HepG2 (cell line): ENCODE data around the gene GPLD1. TPM values are rescaled to one million over a fixed set of nuclear protein-coding genes. Genes with fewer than 3 reads are reported as not detected.
A peak's percentile ranks its signal among the peaks of the same experiment; 100 is the strongest.

Source experiments
- ATF7-NPFF ChIP-seq: sonication (generic); formaldehyde crosslinking; IDR thresholded peaks from 2 replicates; pipeline ENCODE4 v1.8.1; 2023; ENCODE audit warnings: mild to moderate bottlenecking, low read depth, missing genetic modification reagents, moderate library complexity
- BCL6 ChIP-seq: IDR thresholded peaks from 2 replicates; pipeline ENCODE4 v1.6.1; 2016; ENCODE audit warnings: missing genetic modification reagents, missing compliant biosample characterization
- CEBPG ChIP-seq: IDR thresholded peaks from 2 replicates; pipeline ENCODE4 v1.6.1; 2016
- HMGA1 ChIP-seq: sonication (generic); formaldehyde crosslinking; conservative IDR thresholded peaks from 2 replicates; pipeline ENCODE4 v1.4.0; 2020; ENCODE audit warnings: missing genetic modification reagents
- HNF4G ChIP-seq, 2 experiments: sonication (generic) in 1 of 2; formaldehyde crosslinking in 1 of 2; IDR thresholded peaks; 2 replicates each; pipeline versions ENCODE4 v1.4.0 to v1.6.1; 2011 to 2020; ENCODE audit warnings: borderline replicate concordance in 2 of 2, low read depth in 2 of 2, mild to moderate bottlenecking in 2 of 2, low read length in 1 of 2, missing genetic modification reagents in 1 of 2, moderate library complexity in 1 of 2
- MAZ ChIP-seq, 2 experiments: sonication (generic) in 1 of 2; formaldehyde crosslinking in 1 of 2; IDR thresholded peaks; 2 replicates each; pipeline versions ENCODE4 v1.5.0 to v1.6.1; 2012 to 2020; ENCODE audit warnings: low read depth in 2 of 2, mild to moderate bottlenecking in 2 of 2, borderline replicate concordance in 1 of 2, improper control_type of control experiment in 1 of 2, low read length in 1 of 2, missing genetic modification reagents in 1 of 2, moderate library complexity in 1 of 2
- MEF2D ChIP-seq: sonication (generic); formaldehyde crosslinking; IDR thresholded peaks from 2 replicates; pipeline ENCODE4 v1.5.1; 2020; ENCODE audit warnings: mild to moderate bottlenecking, missing genetic modification reagents
- MTA1 ChIP-seq: sonication (generic); formaldehyde crosslinking; IDR thresholded peaks from 2 replicates; pipeline ENCODE4 v1.4.0; 2020; ENCODE audit warnings: missing genetic modification reagents, mild to moderate bottlenecking, borderline replicate concordance
- SOX5 ChIP-seq: IDR thresholded peaks from 2 replicates; pipeline ENCODE4 v1.6.1; 2016; ENCODE audit warnings: borderline replicate concordance
- TCF7 ChIP-seq: sonication (generic); IDR thresholded peaks from 2 replicates; pipeline ENCODE4 v1.6.1; 2016; ENCODE audit warnings: antibody characterized with exemption, low read depth
- WIZ ChIP-seq: sonication (generic); formaldehyde crosslinking; IDR thresholded peaks from 2 replicates; pipeline ENCODE4 v1.5.1; 2020; ENCODE audit warnings: mild to moderate bottlenecking, missing genetic modification reagents
- ZBTB20 ChIP-seq: sonication (generic); formaldehyde crosslinking; IDR thresholded peaks from 2 replicates; pipeline ENCODE4 v1.8.1; 2023; ENCODE audit warnings: missing genetic modification reagents, low read depth, mild to moderate bottlenecking, borderline replicate concordance
- ZFX ChIP-seq: sonication (generic); formaldehyde crosslinking; IDR thresholded peaks from 2 replicates; pipeline ENCODE4 v1.4.0; 2020; ENCODE audit warnings: mild to moderate bottlenecking, low read depth, missing genetic modification reagents, moderate library complexity
- ZMYM3 ChIP-seq: sonication (generic); formaldehyde crosslinking; IDR thresholded peaks from 2 replicates; pipeline ENCODE4 v1.5.1; 2020; ENCODE audit warnings: mild to moderate bottlenecking, missing genetic modification reagents
- ZNF3 ChIP-seq: IDR thresholded peaks from 2 replicates; pipeline ENCODE4 v1.7.0; 2017; ENCODE audit warnings: inconsistent platforms
- ZNF577 ChIP-seq: sonication (generic); formaldehyde crosslinking; IDR thresholded peaks from 2 replicates; pipeline ENCODE4 v1.4.0; 2020; ENCODE audit warnings: mild to moderate bottlenecking, low read depth, missing genetic modification reagents, borderline replicate concordance
- ZNF775 ChIP-seq: sonication (generic); formaldehyde crosslinking; IDR thresholded peaks from 2 replicates; pipeline ENCODE4 v1.4.0; 2020; ENCODE audit warnings: missing genetic modification reagents, mild to moderate bottlenecking, moderate library complexity, borderline replicate concordance
- ZNF878 ChIP-seq: sonication (generic); formaldehyde crosslinking; IDR thresholded peaks from 2 replicates; pipeline ENCODE4 v1.8.1; 2023; ENCODE audit warnings: mild to moderate bottlenecking, missing genetic modification reagents, moderate library complexity
- polyA plus RNA-seq, 8 experiments: library from polyadenylated mRNA; depleted of rRNA in 3 of 8; stranded (reverse) in 7 of 8; unstranded in 1 of 8; fragments of >200 nt; fragmentation: Illumina TruSeq in 4 of 8; extraction: Trizol in 4 of 8; gene quantifications; 2 replicates each; pipeline versions ENCODE4 v1.2.1 to v1.2.3, GENCODE V29; 2011 to 2016; ENCODE audit warnings: low read depth in 4 of 8, missing spikeins in 1 of 8, mixed read lengths in 1 of 8; ENCODE audit not compliant: insufficient read depth in 1 of 8
- total RNA-seq, 5 experiments: library from RNA; depleted of rRNA; stranded (reverse); fragments of >200 nt; fragmentation: Illumina TruSeq; extraction: Trizol; gene quantifications; 2 replicates each; pipeline ENCODE4 v1.2.3, GENCODE V29; 2016; ENCODE audit warnings: low read depth in 1 of 5
- TF ChIP-seq, protein P1 (sequence below): sonication (generic); formaldehyde crosslinking; IDR thresholded peaks from 2 replicates; pipeline ENCODE4 v1.4.0; 2020; ENCODE audit warnings: mild to moderate bottlenecking, missing genetic modification reagents, borderline replicate concordance
- TF ChIP-seq, protein P2 (sequence below), 2 experiments: sonication (generic) in 1 of 2; formaldehyde crosslinking in 1 of 2; IDR thresholded peaks; 2 replicates each; pipeline versions ENCODE4 v1.4.0 to v1.6.1; 2018 to 2020; ENCODE audit warnings: missing genetic modification reagents in 2 of 2, borderline replicate concordance in 1 of 2, low read depth in 1 of 2, mild to moderate bottlenecking in 1 of 2, missing biosample characterization in 1 of 2

GPLD1 gene
- total and polyA plus RNA-seq, 2 of the 13 experiments (the other 11 are each of a cell fraction or from before 2014, with no cell fraction given): 6.2 to 7.6 TPM

DNA sequence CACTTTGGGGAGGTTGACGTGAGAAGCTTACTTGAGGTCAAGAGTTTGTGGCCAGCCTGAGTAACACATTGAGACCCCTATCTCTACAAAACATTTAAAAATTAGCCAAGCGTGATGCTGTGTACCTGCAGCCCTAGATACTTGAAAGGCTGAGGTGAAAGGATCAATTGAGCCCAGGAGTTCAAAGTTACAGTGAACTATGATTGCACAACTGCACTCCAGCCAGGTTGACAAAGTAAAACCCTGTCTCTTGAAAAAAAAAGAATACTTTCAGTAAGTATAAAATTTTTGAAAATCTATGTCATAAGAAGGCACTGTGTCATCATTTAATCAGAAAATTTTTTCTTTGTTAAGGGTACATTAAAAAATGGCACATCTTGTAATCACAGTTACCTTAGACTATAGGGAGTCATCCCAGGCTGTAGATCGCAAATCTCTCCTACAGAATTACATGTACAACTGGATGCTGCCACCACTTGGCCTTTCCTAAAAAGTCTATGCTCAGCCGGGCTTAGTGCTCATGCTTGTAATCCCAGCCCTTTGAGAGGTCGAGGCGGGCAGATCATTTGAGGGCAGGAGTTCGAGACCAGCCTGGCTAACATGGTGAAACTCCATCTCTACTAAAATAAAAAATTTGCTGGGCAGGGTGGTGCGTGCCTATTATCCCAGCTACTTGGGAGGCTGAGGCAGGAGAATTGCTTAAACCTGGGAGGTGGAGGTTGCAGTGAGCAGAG, 103.7 kb downstream of the GPLD1 start (continued):
- TF ChIP-seq, protein P1, sequence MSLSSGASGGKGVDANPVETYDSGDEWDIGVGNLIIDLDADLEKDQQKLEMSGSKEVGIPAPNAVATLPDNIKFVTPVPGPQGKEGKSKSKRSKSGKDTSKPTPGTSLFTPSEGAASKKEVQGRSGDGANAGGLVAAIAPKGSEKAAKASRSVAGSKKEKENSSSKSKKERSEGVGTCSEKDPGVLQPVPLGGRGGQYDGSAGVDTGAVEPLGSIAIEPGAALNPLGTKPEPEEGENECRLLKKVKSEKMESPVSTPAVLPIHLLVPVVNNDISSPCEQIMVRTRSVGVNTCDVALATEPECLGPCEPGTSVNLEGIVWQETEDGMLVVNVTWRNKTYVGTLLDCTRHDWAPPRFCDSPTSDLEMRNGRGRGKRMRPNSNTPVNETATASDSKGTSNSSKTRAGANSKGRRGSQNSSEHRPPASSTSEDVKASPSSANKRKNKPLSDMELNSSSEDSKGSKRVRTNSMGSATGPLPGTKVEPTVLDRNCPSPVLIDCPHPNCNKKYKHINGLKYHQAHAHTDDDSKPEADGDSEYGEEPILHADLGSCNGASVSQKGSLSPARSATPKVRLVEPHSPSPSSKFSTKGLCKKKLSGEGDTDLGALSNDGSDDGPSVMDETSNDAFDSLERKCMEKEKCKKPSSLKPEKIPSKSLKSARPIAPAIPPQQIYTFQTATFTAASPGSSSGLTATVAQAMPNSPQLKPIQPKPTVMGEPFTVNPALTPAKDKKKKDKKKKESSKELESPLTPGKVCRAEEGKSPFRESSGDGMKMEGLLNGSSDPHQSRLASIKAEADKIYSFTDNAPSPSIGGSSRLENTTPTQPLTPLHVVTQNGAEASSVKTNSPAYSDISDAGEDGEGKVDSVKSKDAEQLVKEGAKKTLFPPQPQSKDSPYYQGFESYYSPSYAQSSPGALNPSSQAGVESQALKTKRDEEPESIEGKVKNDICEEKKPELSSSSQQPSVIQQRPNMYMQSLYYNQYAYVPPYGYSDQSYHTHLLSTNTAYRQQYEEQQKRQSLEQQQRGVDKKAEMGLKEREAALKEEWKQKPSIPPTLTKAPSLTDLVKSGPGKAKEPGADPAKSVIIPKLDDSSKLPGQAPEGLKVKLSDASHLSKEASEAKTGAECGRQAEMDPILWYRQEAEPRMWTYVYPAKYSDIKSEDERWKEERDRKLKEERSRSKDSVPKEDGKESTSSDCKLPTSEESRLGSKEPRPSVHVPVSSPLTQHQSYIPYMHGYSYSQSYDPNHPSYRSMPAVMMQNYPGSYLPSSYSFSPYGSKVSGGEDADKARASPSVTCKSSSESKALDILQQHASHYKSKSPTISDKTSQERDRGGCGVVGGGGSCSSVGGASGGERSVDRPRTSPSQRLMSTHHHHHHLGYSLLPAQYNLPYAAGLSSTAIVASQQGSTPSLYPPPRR (CRISPR knock-in tag): peak; percentile 95
- TF ChIP-seq SOX5 (CRISPR knock-in tag) (peak; percentile 94; the same call in 1 of the 2 replicates), WIZ (0 out of 2 replicates have a peak, but pooled peaks have one; percentile 29), ZNF878 (CRISPR knock-in tag) (peak; percentile 87; the same call in 1 of the 2 replicates), CEBPG (CRISPR knock-in tag) (peak; percentile 99), ZMYM3 (CRISPR knock-in tag) (peak; percentile 88; the same call in 1 of the 2 replicates), ZNF577 (CRISPR knock-in tag) (0 out of 2 replicates have a peak, but pooled peaks have one; percentile 77), TCF7 (peak; percentile 99), MEF2D (CRISPR knock-in tag) (peak; percentile 86), ZNF775 (CRISPR knock-in tag) (peak; percentile 85; the same call in 1 of the 2 replicates), MAZ (IDR thresholded peaks at IDR 0.05; ENCODE audit: borderline replicate concordance, low read depth, low read length) (no peak), MAZ (CRISPR knock-in tag; IDR thresholded peaks at IDR 0.05; ENCODE audit: low read depth) (no peak), ZFX (peak; percentile 18; the same call in 1 of the 2 replicates), BCL6 (peak; percentile 98), ZNF3 (CRISPR knock-in tag) (peak; percentile 50; the same call in 1 of the 2 replicates), ATF7-NPFF (CRISPR knock-in tag) (0 out of 2 replicates have a peak, but pooled peaks have one; percentile 10), MTA1 (CRISPR knock-in tag) (peak; percentile 88; the same call in 1 of the 2 replicates), HMGA1 (CRISPR knock-in tag) (no peak), HNF4G (IDR thresholded peaks at IDR 0.05; ENCODE audit: borderline replicate concordance, low read depth, low read length) (peak; percentile 98), HNF4G (CRISPR knock-in tag; IDR thresholded peaks at IDR 0.05; ENCODE audit: borderline replicate concordance, low read depth) (peak; percentile 92), ZBTB20 (no peak)
- TF ChIP-seq, protein P2, sequence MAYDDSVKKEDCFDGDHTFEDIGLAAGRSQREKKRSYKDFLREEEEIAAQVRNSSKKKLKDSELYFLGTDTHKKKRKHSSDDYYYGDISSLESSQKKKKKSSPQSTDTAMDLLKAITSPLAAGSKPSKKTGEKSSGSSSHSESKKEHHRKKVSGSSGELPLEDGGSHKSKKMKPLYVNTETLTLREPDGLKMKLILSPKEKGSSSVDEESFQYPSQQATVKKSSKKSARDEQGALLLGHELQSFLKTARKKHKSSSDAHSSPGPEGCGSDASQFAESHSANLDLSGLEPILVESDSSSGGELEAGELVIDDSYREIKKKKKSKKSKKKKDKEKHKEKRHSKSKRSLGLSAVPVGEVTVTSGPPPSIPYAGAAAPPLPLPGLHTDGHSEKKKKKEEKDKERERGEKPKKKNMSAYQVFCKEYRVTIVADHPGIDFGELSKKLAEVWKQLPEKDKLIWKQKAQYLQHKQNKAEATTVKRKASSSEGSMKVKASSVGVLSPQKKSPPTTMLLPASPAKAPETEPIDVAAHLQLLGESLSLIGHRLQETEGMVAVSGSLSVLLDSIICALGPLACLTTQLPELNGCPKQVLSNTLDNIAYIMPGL (CRISPR knock-in tag; IDR thresholded peaks at IDR 0.05; ENCODE audit: borderline replicate concordance in 1 of 2, low read depth in 1 of 2): peak; percentile 5 to 54; a peak in 1 of 4 replicates
